ENCODE data around the gene COMT.

GRCh38 chr22:19898145-19898544 is 43.4 kb upstream of the COMT start:
- TF ChIP-seq EZH2 (IDR thresholded peaks at IDR 0.05; ENCODE audit: insufficient read depth, poor library complexity, severe bottlenecking) (no peak), EZH2phosphoT487 (IDR thresholded peaks at IDR 0.05; ENCODE audit: insufficient read depth, low read depth) (no peak)
